Parathyroid adenoma (tissue), 2 donors: ENCODE measurements around the gene ZNF750.

Experiments
- H2AFZ ChIP-seq: fragments of 300-600 bp; sonication (generic); one replicate; pipeline ENCODE4 v1.7.0; 2017; ENCODE audit warnings: antibody characterized with exemption, mild to moderate bottlenecking
- H3K27ac ChIP-seq: fragments of 300-600 bp; sonication (generic); one replicate; pipeline ENCODE4 v1.7.0; 2017
- H3K27me3 ChIP-seq: fragments of 300-600 bp; sonication (generic); one replicate; pipeline ENCODE4 v1.7.0; 2017; ENCODE audit warnings: low read length; ENCODE audit not compliant: control insufficient read depth, insufficient read depth
- H3K36me3 ChIP-seq: fragments of 300-600 bp; sonication (generic); one replicate; pipeline ENCODE4 v1.7.0; 2017; ENCODE audit warnings: low read length; ENCODE audit not compliant: control insufficient read depth, insufficient read depth
- H3K4me1 ChIP-seq: fragments of 300-600 bp; sonication (generic); one replicate; pipeline ENCODE4 v1.7.0; 2017; ENCODE audit warnings: control low read depth
- H3K4me2 ChIP-seq: fragments of 300-600 bp; sonication (generic); one replicate; pipeline ENCODE4 v1.7.0; 2017; ENCODE audit warnings: low read length
- H3K4me3 ChIP-seq: fragments of 300-600 bp; sonication (generic); one replicate; pipeline ENCODE4 v1.7.0; 2017; ENCODE audit warnings: low read depth, low read length
- H3K79me2 ChIP-seq: fragments of 300-600 bp; sonication (generic); one replicate; pipeline ENCODE4 v1.7.0; 2017; ENCODE audit warnings: control low read depth
- H3K9ac ChIP-seq: fragments of 300-600 bp; sonication (generic); one replicate; pipeline ENCODE4 v1.7.0; 2017; ENCODE audit warnings: mild to moderate bottlenecking
- H3K9me3 ChIP-seq: fragments of 300-600 bp; sonication (generic); one replicate; pipeline ENCODE4 v1.7.0; 2017; ENCODE audit warnings: low read length; ENCODE audit not compliant: control insufficient read depth
- TF ChIP-seq, protein P1 (sequence below): fragments of 300-600 bp; sonication (generic); IDR thresholded peaks from one replicate; pipeline ENCODE4 v1.7.0; 2017; ENCODE audit warnings: antibody characterized with exemption, mild to moderate bottlenecking
- donor health status: primary hyperparathyroidism.

The ZNF750 gene

DNA sequence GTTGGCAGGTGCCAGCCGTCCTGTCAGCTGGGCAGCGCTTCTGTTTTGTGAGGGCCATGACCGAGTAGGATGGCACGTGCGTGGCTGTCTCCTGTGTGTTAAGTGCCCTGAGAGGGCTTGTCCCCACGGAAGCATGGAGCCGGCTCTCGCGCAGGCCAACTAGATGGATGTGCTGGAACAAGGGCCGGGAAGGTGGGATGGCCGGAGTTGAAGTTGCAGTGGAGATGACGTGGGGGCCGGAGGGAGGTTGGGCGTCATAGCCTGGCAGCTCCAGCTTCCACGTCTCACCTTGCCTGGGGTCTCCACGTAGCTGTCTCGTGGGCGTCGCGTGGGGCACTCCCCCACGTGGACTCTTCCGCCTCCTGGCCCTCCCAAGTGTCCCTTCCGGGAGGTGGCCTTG lies 60.3 kb downstream of the ZNF750 start:
- H3K4me1 ChIP-seq, result peaks cover 4% of the 10 kb centered on the region
- peaks cover 24% of the 10 kb centered on the region for H3K79me2 ChIP-seq
- H3K4me2 ChIP-seq, result no peak overlapping the region
- no peaks in the 10 kb centered on the region for H3K9me3 ChIP-seq
- no peaks in the 10 kb centered on the region for H3K36me3 ChIP-seq
- H3K4me3 ChIP-seq, result no peak overlapping the region
- no peak overlapping the region for H2AFZ ChIP-seq
- no peak overlapping the region for H3K9ac ChIP-seq
- TF ChIP-seq, protein P1, sequence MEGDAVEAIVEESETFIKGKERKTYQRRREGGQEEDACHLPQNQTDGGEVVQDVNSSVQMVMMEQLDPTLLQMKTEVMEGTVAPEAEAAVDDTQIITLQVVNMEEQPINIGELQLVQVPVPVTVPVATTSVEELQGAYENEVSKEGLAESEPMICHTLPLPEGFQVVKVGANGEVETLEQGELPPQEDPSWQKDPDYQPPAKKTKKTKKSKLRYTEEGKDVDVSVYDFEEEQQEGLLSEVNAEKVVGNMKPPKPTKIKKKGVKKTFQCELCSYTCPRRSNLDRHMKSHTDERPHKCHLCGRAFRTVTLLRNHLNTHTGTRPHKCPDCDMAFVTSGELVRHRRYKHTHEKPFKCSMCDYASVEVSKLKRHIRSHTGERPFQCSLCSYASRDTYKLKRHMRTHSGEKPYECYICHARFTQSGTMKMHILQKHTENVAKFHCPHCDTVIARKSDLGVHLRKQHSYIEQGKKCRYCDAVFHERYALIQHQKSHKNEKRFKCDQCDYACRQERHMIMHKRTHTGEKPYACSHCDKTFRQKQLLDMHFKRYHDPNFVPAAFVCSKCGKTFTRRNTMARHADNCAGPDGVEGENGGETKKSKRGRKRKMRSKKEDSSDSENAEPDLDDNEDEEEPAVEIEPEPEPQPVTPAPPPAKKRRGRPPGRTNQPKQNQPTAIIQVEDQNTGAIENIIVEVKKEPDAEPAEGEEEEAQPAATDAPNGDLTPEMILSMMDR, result no peak
- no peaks in the 10 kb centered on the region for H3K27me3 ChIP-seq
- no peak overlapping the region for H3K27ac ChIP-seq
